T-helper 2 cell treated with Interferon-gamma antibody and Interleukin-4, amounts not matched to agents 5 μg/mL and 100 μg/mL, for 36 hours (primary cell): ENCODE data around the gene PTS.

ENCODE experiments used
- DNase-seq: peaks from one replicate; pipeline ENCODE4 v3.0.0; 2021; ENCODE audit warnings: low spot score
- H3K27ac Mint-ChIP-seq: one replicate; pipeline ENCODE4 v1.8.0; 2021; ENCODE audit warnings: mild to moderate bottlenecking, mixed read lengths
- H3K27me3 Mint-ChIP-seq: one replicate; pipeline ENCODE4 v1.8.0; 2021; ENCODE audit warnings: low read depth, mixed read lengths
- H3K36me3 Mint-ChIP-seq: one replicate; pipeline ENCODE4 v1.8.0; 2021; ENCODE audit warnings: low read depth, mixed read lengths
- H3K4me1 Mint-ChIP-seq: one replicate; pipeline ENCODE4 v1.8.0; 2021; ENCODE audit warnings: low read depth, mixed read lengths
- H3K4me3 Mint-ChIP-seq: one replicate; pipeline ENCODE4 v1.8.0; 2022; ENCODE audit warnings: mild to moderate bottlenecking, moderate library complexity, mixed read lengths
- H3K9me3 Mint-ChIP-seq: one replicate; pipeline ENCODE4 v1.8.0; 2021; ENCODE audit warnings: mixed read lengths

Gene PTS

DNA sequence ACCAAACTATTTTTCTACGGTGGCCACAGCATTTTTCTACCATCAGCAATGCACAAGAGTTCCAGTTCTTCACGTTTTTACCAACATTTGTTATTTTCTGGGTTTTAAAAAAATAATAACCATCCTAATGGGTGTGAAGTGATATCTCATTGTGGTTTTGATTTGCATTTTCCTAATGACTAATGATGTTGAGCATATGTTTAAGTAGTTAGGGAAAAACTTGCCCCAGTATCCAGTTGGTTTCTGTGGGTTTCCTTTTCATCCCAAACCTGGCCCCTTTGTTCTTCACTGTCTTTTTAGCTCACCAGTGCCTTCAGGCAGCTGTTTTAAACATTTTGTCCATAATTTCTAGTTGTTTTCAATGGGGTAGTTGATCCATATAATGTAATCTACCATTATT, 14.7 kb upstream of the PTS start:
- H3K4me3 Mint-ChIP-seq = peak overlapping the region; percentile 44

DNA sequence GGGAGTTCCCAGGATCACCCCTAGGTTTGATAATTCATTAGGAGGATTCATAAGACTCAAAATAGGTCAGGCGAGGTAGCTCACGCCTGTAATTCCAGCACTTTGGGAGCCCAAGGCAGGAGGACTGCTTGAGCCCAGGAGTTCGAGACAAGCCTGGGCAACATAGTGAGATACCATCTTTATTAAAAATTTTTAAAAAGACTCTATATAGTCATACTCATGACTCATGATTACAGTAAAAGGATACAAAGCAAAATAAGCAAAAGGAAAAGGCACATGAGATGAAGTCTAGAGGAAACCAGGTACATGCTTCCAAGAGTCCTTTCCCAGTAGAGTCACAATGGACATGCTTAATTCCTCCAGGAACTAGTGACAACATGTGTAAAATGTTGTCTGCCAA, 13.9 kb upstream of the PTS start:
- Mint-ChIP-seq H3K36me3 (no peaks in the 10 kb centered on the region), H3K27ac (no peak overlapping the region), H3K27me3 (peaks cover 23% of the 10 kb centered on the region), H3K4me3 (no peak overlapping the region), H3K4me1 (peaks cover 10% of the 10 kb centered on the region), H3K9me3 (no peaks in the 10 kb centered on the region)
- DNase-seq = no peak

More for the DNA sequence above, 14.7 kb upstream of the PTS start:
- Mint-ChIP-seq H3K27ac (no peak overlapping the region), H3K9me3 (no peaks in the 10 kb centered on the region), H3K27me3 (peaks cover 28% of the 10 kb centered on the region), H3K4me1 (peaks cover 10% of the 10 kb centered on the region), H3K36me3 (no peaks in the 10 kb centered on the region)
- DNase-seq = peak; percentile 14

DNA sequence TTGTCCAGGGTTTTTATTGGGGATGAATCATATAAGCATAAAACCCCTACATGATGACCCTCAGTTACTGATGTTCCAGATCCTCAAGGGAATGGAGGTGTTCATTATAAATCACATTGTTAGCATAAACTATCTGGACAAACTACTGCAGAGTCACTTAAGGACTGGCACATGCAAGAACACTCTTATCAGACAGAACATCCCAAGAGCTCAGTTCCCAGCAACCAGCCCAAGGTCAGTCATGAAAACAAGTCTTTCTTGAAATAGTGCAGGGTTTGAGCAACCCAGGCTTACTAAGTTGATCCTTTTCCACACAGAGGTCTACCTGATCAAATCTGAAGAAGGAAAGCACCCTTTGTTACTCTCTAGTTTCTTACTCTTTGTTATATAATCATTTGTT, 13.5 kb upstream of the PTS start:
- Mint-ChIP-seq H3K27me3 (peaks cover 23% of the 10 kb centered on the region), H3K9me3 (no peaks in the 10 kb centered on the region), H3K27ac (no peak overlapping the region), H3K4me1 (peaks cover 10% of the 10 kb centered on the region), H3K36me3 (no peaks in the 10 kb centered on the region), H3K4me3 (no peak overlapping the region)
- DNase-seq = no peak

DNA sequence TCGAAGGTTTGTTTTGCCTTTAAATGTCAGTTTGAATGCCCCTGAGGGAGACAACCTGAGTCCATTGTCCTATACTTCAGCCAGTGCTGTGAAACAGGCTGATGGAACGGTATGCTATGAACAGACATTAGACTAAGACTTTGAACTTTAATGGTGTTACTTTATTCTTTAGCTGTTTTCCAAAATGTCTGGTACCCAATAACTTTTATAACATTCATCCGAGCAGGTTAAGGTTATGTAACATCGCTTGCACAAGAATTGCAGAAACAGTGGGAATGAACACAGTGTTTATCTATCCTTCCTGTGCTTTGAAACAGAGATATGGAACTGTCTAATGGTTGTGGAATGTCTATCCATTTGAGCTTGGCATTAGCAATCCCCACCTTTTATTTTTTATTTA, 12.5 kb upstream of the PTS start:
- H3K4me1 Mint-ChIP-seq = peaks cover 10% of the 10 kb centered on the region
- H3K27me3 Mint-ChIP-seq = peaks cover 23% of the 10 kb centered on the region
- no peak for DNase-seq
- no peak overlapping the region for H3K4me3 Mint-ChIP-seq
- H3K36me3 Mint-ChIP-seq = no peaks in the 10 kb centered on the region
- H3K27ac Mint-ChIP-seq = no peak overlapping the region
- no peaks in the 10 kb centered on the region for H3K9me3 Mint-ChIP-seq

DNA sequence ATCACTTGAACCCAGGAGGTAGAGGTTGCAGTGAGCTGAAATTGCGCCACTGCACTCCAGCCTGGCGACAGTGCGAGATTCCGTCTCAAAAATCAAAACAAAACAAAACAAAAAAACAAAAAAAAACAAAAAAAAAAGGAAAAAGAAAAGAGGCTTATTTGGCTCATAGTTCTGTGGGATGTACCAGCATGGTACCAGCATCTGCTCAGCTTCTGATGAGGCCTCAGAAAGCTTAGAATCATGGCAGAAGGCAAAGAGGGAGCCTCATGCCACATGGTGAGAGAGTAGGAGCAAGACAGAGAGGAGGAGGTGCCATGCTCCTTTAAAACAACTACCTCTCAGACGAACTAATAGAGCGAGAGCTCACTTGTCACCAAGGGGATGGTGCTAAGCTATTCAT, 10.6 kb upstream of the PTS start:
- Mint-ChIP-seq H3K36me3 (no peaks in the 10 kb centered on the region), H3K4me1 (peaks cover 14% of the 10 kb centered on the region), H3K27me3 (peaks cover 8% of the 10 kb centered on the region), H3K9me3 (no peaks in the 10 kb centered on the region), H3K4me3 (no peak overlapping the region), H3K27ac (no peak overlapping the region)
- DNase-seq = no peak

DNA sequence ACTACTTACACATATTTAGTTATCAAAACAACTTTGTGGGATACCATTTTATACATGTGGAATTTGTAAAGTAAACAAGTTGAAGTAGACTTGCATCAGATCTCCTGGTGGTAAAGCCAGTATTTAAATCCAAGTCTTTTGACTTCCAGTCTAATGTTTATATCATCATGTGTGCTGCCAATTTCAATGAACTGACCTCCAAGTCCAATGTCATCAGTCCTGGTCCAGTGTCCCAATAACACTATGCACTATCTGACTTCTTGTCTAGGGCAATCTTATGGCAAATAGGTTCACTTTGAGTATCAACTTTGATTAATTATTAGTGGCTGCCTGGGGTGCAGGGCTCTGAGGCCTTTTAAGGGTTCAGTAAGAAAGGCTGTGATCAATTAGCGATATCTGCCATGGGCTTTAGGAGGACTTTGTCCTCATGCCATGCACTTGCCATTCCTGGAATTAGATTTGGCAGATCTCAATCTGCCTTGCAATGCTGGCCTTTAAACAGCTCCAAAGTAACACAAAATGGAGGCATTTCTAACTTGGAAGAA, 9.6 kb upstream of the PTS start:
- no peaks in the 10 kb centered on the region for H3K9me3 Mint-ChIP-seq
- peaks cover 9% of the 10 kb centered on the region for H3K4me1 Mint-ChIP-seq
- no peak overlapping the region for H3K27ac Mint-ChIP-seq
- DNase-seq = no peak
- H3K27me3 Mint-ChIP-seq = peaks cover 2% of the 10 kb centered on the region
- no peaks in the 10 kb centered on the region for H3K36me3 Mint-ChIP-seq
- no peak overlapping the region for H3K4me3 Mint-ChIP-seq

DNA sequence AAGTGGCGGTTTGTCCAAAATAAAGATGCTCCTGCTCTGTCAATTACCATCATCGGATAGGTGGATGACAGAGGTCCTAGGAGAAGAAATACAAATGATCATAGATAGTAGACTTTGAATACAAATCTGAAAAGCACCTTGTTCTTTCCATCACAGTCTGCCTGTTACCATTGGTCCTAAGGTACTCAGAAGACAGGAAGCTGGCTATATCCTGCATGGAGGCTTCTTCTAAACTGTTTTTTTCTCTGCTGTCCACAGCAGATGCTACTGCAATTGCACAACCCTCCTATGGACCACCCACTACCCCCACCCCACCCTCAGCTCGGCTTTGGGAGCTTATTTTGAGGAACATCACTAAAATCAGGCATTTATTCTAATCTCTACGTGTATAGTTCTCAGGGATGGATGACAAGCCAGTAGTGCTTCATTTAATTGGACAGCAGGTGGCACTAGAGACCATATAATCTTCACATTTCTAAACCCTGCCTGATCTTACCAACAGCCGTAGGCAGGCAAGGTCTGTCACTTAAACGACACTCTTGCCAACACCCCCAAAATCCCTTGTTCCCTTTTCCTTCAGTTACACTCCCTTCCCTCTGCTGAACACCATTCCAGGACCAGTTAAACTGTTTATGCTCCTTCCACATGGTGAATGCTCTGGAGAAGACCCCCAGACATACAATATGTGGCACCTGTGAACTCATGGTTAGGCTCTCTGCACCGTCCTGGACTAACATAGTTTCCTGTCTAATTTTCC, 6.6 kb upstream of the PTS start:
- H3K36me3 Mint-ChIP-seq = no peaks in the 10 kb centered on the region
- H3K9me3 Mint-ChIP-seq = no peaks in the 10 kb centered on the region
- H3K27ac Mint-ChIP-seq = no peak overlapping the region
- no peaks in the 10 kb centered on the region for H3K27me3 Mint-ChIP-seq
- DNase-seq = peak; percentile 24
- H3K4me3 Mint-ChIP-seq = no peak overlapping the region
- H3K4me1 Mint-ChIP-seq = peaks cover 14% of the 10 kb centered on the region

DNA sequence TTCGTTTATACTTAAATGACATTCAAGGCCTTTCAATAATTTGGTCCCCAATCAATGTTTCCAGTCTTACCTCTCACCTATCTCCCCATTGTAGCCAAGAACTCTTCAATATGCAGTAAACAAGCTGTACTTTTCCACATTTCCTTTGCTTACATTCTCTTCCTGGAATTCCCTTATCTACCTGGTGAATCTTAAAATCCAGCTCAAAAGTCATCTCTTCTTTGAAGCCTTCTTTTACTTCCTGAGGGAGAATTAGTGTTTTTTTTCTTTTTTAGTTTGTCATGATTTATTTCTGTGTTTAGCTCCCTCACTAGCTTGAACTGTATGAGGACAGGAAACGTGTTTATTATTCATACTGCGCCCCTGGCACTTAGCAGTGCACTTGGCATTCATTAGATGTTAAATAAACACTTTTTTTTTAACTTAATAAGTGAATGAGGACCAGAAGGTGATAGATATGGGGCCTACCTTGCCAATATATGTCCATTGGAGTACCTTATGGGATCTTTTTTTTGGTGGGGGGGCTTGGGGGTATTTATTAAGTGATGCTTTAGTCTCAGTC, 4.9 kb upstream of the PTS start:
- Mint-ChIP-seq H3K27me3 (no peaks in the 10 kb centered on the region), H3K9me3 (no peaks in the 10 kb centered on the region), H3K27ac (no peak overlapping the region), H3K4me1 (peaks cover 15% of the 10 kb centered on the region), H3K4me3 (no peak overlapping the region), H3K36me3 (no peaks in the 10 kb centered on the region)
- no peak for DNase-seq

DNA sequence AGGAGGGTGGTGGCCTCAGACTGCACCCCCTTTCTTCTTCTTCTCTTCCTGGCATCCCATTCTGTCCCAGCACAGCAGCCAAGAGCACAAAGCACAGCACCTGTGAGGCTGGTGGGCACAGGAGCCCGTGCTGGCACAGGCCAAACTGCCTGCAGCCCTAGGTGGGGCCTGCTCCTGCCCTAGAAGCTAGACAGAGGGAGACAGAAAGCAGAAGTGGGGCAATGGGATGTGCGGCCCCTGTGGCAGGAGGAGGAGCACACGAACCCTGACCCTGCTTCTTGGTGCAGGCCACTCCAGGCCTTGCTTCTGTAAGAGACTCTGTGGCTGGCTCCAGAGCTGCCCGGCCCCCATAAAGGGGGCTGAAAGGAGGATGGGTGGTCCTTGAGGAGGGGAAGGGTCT, 3.9 kb upstream of the PTS start:
- Mint-ChIP-seq H3K4me1 (peaks cover 20% of the 10 kb centered on the region), H3K27me3 (no peaks in the 10 kb centered on the region), H3K27ac (no peak overlapping the region), H3K36me3 (peaks cover 2% of the 10 kb centered on the region), H3K4me3 (no peak overlapping the region), H3K9me3 (no peaks in the 10 kb centered on the region)
- DNase-seq = no peak

DNA sequence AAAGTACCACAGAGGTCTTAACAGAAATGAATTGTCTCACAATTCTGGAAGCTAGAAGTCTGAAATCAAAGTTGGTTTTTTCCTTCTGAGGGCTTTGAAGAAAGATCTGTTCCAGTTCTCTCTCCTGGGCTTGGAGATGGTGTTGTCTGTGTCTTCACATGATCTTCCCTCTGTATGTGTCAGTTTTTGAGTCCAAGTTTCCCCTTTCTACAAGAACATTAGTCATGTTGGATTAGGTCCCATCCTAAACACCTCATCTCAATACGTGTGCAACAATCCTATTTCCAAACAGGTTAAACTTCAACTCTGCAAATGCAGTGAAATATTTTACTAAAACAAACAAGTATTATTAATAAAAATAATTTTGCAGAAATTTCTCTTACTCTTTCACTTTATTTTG, 3.1 kb upstream of the PTS start:
- Mint-ChIP-seq H3K27me3 (no peaks in the 10 kb centered on the region), H3K9me3 (no peaks in the 10 kb centered on the region), H3K4me1 (peaks cover 25% of the 10 kb centered on the region), H3K36me3 (peaks cover 3% of the 10 kb centered on the region), H3K4me3 (no peak overlapping the region), H3K27ac (no peak overlapping the region)
- no peak for DNase-seq

DNA sequence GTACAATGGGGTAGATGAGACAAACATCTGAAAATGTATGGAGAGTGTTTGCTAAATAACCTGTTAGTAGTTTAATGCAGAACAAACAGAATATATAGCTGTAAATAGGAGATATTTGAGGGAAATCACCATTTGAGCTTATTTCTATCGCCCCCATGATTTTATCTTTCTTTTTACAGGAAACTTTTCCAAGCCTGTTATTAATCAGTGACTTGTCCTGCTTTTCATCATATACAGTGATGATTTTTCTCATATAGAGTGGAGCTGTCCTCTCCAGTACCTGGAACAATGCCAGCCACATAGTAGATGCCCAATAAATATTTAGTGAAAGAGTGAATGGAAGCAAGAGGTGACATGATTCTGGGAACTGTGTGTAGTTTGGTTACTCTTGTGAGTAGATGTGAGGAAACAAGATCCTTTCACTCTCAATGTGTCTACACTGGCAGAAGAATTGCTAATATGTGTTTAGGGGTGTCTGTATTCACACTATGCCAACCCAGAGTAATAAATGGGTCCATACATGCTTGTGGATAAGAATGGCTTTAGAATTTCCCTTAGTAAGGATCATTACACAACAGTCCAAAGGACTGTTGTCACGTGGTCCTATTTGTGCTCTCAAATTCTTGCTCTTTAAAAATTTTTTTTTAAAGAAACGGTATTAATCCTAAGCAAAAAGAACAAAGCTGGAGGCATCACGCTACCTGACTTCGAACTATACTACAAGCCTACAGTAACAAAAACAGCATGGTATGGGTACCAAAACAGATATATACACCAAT, 2.3 kb upstream of the PTS start:
- no peaks in the 10 kb centered on the region for H3K9me3 Mint-ChIP-seq
- H3K27ac Mint-ChIP-seq = no peak overlapping the region
- no peaks in the 10 kb centered on the region for H3K27me3 Mint-ChIP-seq
- no peak for DNase-seq
- peaks cover 32% of the 10 kb centered on the region for H3K4me1 Mint-ChIP-seq
- no peak overlapping the region for H3K4me3 Mint-ChIP-seq
- H3K36me3 Mint-ChIP-seq = peaks cover 12% of the 10 kb centered on the region

DNA sequence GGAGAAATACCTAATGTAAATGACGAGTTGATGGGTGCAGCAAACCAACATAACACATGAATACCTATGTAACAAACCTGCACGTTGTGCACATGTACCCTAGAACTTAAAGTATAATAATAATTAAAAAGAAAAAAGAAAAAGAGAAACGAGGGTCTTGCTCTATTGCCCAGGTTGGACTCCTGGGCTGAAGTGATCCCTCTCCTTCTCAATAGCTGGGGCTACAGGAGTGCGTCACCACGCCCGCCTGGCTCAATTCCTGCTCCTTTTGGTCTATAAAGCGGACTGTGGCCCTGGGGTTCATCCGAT, 521 bp upstream of the PTS start:
- Mint-ChIP-seq H3K27me3 (no peaks in the 10 kb centered on the region), H3K36me3 (peaks cover 22% of the 10 kb centered on the region), H3K4me3 (peak overlapping the region; percentile 86), H3K4me1 (peaks cover 29% of the 10 kb centered on the region), H3K27ac (peak overlapping the region; percentile 93), H3K9me3 (no peaks in the 10 kb centered on the region)
- DNase-seq = no peak

DNA sequence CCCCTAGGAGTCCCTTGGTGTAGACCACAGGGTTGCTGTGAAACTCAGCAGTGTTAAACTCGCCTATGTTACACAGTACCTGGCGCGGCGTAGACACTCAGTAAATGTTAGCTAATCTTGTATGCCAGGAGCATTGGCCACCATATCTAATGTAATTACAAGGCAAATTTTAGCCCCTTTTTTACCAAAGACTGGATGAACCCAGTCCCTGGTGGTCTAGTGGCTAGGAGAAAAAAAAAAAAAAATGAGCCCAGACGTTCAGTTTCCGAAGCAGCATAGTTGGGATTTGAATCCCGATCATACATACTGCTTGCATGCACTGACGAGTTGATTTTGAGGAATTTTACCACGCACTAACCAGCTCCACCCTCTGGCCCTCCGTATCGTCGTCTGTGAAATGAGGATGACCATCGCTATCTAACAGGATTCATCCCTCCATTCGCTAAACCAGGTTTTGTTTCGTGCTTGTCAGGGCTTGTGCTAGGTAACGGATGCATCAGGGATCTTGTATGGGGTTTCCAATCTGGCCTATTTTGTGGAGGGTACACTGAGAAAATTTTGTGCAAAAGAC, 688 bp downstream of the PTS start:
- Mint-ChIP-seq H3K9me3 (no peaks in the 10 kb centered on the region), H3K4me1 (peaks cover 27% of the 10 kb centered on the region), H3K27me3 (no peaks in the 10 kb centered on the region), H3K4me3 (peak overlapping the region; percentile 86), H3K27ac (peak overlapping the region; percentile 93), H3K36me3 (peaks cover 33% of the 10 kb centered on the region)
- DNase-seq = no peak

DNA sequence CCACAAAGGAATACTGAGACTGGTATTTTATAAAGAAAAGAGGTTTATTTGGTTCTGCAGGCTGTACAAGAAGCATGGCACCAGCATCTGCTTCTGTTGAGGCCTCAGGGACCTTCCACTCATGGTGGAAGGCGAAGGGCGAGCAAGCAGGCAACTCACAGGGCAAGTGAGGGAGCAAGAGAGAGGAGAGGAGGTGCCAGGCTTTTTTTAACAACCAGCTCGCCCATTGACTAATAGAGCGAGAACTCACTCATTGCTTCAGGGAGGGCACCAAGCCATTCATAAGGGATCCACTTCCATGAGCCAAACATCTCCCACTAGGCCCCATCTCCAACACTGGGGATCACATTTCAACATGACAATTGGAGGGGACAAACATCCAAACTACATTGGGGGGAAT, 1.2 kb downstream of the PTS start:
- H3K36me3 Mint-ChIP-seq = peaks cover 36% of the 10 kb centered on the region
- no peak for DNase-seq
- H3K4me1 Mint-ChIP-seq = peaks cover 28% of the 10 kb centered on the region
- peak overlapping the region; percentile 86 for H3K4me3 Mint-ChIP-seq
- no peaks in the 10 kb centered on the region for H3K27me3 Mint-ChIP-seq
- H3K9me3 Mint-ChIP-seq = no peaks in the 10 kb centered on the region
- H3K27ac Mint-ChIP-seq = peak overlapping the region; percentile 93
